ENCODE results near the gene TMTC1.
"Not testable (repeated sequence)": the region's sequence is repeated elsewhere in the genome, so short reads cannot be mapped to it uniquely, and the experiment has no call there.

The TMTC1 gene

DNA sequence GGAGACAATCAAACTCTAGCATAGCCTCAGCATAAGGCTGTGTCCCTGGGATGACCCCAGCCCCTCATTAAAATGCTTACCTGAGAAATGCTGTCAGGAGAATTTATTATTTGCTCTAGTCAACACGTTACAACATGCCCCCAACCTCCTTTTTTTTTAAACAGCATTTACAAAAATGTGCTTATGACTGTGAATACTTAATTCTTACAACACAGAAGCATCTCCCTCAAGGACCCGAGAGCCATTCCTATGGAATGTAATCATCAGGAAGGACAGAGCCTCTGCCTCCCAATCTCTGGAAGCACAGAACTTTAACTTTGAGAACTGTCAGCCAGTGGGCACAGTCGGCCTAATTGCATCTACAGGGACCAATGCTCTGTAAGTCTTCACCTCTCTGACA is 149.7 kb downstream of the TMTC1 start:
- ChIA-PET CTCF (no interaction called here), POLR2A (no interaction called here)
- TF ChIP-seq, protein P1, sequence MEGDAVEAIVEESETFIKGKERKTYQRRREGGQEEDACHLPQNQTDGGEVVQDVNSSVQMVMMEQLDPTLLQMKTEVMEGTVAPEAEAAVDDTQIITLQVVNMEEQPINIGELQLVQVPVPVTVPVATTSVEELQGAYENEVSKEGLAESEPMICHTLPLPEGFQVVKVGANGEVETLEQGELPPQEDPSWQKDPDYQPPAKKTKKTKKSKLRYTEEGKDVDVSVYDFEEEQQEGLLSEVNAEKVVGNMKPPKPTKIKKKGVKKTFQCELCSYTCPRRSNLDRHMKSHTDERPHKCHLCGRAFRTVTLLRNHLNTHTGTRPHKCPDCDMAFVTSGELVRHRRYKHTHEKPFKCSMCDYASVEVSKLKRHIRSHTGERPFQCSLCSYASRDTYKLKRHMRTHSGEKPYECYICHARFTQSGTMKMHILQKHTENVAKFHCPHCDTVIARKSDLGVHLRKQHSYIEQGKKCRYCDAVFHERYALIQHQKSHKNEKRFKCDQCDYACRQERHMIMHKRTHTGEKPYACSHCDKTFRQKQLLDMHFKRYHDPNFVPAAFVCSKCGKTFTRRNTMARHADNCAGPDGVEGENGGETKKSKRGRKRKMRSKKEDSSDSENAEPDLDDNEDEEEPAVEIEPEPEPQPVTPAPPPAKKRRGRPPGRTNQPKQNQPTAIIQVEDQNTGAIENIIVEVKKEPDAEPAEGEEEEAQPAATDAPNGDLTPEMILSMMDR (IDR thresholded peaks at IDR 0.05; ENCODE audit: control extremely low read depth, extremely low read depth, low read depth, missing control alignments), result no peak
- no peak for DNase-seq (ENCODE audit: extremely low spot score)

DNA sequence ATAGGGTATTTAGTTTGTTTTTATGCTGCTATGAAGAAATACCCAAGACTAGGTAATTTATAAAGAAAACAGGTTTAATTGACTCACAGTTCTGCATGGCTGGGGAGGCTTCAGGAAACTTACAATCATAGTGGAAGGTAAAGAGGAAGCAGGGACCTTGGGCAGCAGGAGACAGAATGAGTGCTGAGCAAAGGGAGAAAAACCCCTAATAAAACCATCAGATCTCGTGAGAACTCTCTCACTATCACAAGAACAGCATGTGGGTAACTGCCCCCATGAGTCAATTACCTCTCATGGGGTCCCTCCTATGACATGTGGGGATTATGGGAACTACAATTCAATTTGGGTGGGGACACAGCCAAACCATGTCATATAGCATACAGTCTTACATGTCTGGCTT is 153.6 kb downstream of the TMTC1 start:
- CTCF ChIA-PET; DNase-seq (ENCODE audit: extremely low spot score); POLR2A ChIA-PET: not testable (repeated sequence)

- DNase-seq (ENCODE audit: extremely low spot score), result no peak
- POLR2A ChIA-PET, result no interaction called here
- CTCF ChIA-PET, result interaction anchor here (1.3 to 1.6 kb wide), 2 partner anchors 19 to 44 kb away, joined by 3 to 5 read pairs; no protein-coding TSS in a partner anchor
- TF ChIP-seq, protein P1 (IDR thresholded peaks at IDR 0.05; ENCODE audit: control extremely low read depth, extremely low read depth, low read depth, missing control alignments), result no peak
These were observed 156.5 kb downstream of the TMTC1 start for GRCh38 chr12:29627221-29627620.

- CTCF ChIA-PET, result interaction anchor here (1.0 to 1.6 kb wide), 3 partner anchors 15 to 42 kb away, joined by 3 to 5 read pairs (median 4); no protein-coding TSS in a partner anchor
- TF ChIP-seq, protein P1 (IDR thresholded peaks at IDR 0.05; ENCODE audit: control extremely low read depth, extremely low read depth, low read depth, missing control alignments), result no peak
- no peak for DNase-seq (ENCODE audit: extremely low spot score)
- POLR2A ChIA-PET, result no interaction called here
These were observed 158.3 kb downstream of the TMTC1 start for GRCh38 chr12:29625359-29625953.

GRCh38 chr12:29622251-29622650 is 161.5 kb downstream of the TMTC1 start:
- CTCF ChIA-PET, result no interaction called here
- TF ChIP-seq, protein P1 (IDR thresholded peaks at IDR 0.05; ENCODE audit: control extremely low read depth, extremely low read depth, low read depth, missing control alignments), result no peak
- no peak for DNase-seq (ENCODE audit: extremely low spot score)
- POLR2A ChIA-PET, result no interaction called here

DNA sequence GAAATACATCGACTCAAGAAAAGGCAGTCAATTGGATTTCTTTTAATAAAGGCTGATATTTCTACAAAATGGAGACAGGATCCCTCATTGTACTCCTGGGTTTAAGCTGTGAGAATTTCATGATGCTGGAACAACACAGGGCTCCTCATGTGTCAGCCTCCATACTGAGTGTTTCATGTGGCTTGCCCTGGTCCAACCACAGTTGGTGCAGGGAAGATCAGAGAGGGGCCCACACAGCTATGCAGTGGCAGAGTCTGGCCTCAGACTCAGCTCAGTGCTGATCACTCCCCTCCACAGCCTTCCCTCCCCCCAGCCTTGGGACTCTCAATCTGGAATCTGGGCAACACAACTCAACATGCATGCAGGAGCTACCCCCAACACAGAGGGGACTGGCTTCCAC is 163.7 kb downstream of the TMTC1 start:
- CTCF ChIA-PET, result interaction anchor here (1.0 to 3.2 kb wide), 3 partner anchors 11 to 47 kb away, joined by 3 to 10 read pairs (median 3); no protein-coding TSS in a partner anchor
- DNase-seq (ENCODE audit: extremely low spot score), result no peak
- TF ChIP-seq, protein P1 (IDR thresholded peaks at IDR 0.05; ENCODE audit: control extremely low read depth, extremely low read depth, low read depth, missing control alignments), result no peak
- POLR2A ChIA-PET, result no interaction called here

DNA sequence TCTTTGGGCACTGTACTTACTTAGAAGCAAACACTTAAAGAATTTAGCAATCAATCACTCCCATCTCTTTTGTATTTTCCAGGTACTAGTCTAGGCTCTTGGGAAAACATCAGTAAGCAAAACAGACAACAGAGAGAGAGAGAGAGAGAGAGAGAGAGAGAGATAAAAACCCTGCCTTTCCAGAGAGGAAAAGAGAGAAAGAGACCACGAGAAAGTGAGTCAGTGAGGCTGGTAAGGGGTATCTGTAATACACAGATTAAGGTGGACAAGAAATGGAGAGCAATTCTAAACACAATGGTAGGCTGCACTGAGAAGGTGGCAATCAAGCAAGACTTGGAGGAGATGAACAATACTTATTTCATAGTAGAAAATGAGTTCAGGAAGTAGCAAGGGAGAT is 166.3 kb downstream of the TMTC1 start:
- TF ChIP-seq, protein P1 (IDR thresholded peaks at IDR 0.05; ENCODE audit: control extremely low read depth, extremely low read depth, low read depth, missing control alignments), result no peak
- DNase-seq (ENCODE audit: extremely low spot score), result no peak
- ChIA-PET CTCF (no interaction called here), POLR2A (no interaction called here)
